ENCODE data around the gene CREB5. TPM values are rescaled to one million over a fixed set of nuclear protein-coding genes. Genes with fewer than 3 reads are reported as not detected.

CREB5 gene
- polyA plus RNA-seq, 1 donor from 2014 or later: 3.7 TPM

DNA sequence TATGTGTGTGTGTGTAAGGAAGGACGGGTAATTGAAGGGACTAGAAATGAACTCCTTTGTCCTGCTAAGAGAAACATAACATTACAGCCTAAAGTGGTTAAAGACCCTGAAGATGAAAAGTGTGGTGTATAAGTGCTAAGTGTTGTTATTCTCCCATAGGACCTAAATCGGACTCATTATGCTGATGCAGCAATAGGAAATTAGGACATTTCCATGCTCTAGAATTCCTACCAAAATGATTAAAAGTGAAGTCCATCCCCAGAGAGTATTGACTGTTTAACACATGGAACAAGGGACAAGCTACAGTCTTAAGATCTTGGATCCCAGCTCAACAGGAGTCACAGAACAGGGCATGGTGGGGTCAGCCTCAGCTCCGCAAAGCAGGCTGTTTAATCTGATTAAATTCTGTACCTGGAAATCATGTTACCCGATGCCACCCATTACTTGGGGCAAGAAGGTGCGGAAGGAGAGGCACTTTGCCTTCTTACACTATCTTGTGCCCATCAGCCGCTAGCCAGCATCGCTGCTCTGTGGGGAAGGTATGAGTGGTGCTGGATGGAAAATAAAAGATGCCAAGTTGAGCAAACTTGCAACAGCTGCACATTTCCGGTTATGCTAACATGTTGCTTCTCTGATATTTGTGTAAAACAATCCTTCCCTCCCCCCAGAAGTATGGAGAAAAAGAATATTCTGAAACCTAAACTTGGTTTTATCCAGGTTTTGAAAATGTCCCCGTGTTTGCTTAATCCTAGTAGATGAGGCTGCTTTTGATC is 100.5 kb downstream of the CREB5 start:
- Histone ChIP-seq H3K9me2 (ENCODE audit: insufficient read depth, low read length) (no peaks in the 10 kb centered on the region), H3K27me3 (ENCODE audit: insufficient read depth, low read depth, low read length) (no peaks in the 10 kb centered on the region), H3K79me2 (replicated peaks; ENCODE audit: insufficient read depth, low read length) (no peaks in the 10 kb centered on the region), H3K27ac (ENCODE audit: low read length) (no peak overlapping the region), H3F3A (ENCODE audit: insufficient read depth, low read length, poor library complexity, severe bottlenecking) (no peaks in the 10 kb centered on the region), H4K20me1 (ENCODE audit: insufficient read depth) (no peaks in the 10 kb centered on the region), H2AFZ (ENCODE audit: low read depth, low read length) (no peak overlapping the region), H3K9ac (ENCODE audit: low read length) (no peak overlapping the region), H3K36me3 (ENCODE audit: insufficient read depth, low read length) (no peaks in the 10 kb centered on the region), H3K4me2 (ENCODE audit: low read length) (no peak overlapping the region), H3K4me3 (ENCODE audit: low read length) (no peak overlapping the region), H3K9me3 (ENCODE audit: low read length) (no peaks in the 10 kb centered on the region)
- TF ChIP-seq SMC3 (conservative IDR thresholded peaks at IDR 0.05; ENCODE audit: poor library complexity) (no peak), EP300 (conservative IDR thresholded peaks at IDR 0.05; ENCODE audit: poor library complexity, severe bottlenecking) (no peak), EZH2 (IDR thresholded peaks at IDR 0.05; ENCODE audit: borderline replicate concordance, insufficient read depth, low read length, poor library complexity, severe bottlenecking) (no peak), RAD21 (conservative IDR thresholded peaks at IDR 0.05) (no peak), TAF1 (IDR thresholded peaks at IDR 0.05; ENCODE audit: low read depth) (no peak), POLR2AphosphoS5 (IDR thresholded peaks at IDR 0.05) (no peak), REST (IDR thresholded peaks at IDR 0.05; ENCODE audit: borderline replicate concordance) (no peak), MXI1 (conservative IDR thresholded peaks at IDR 0.05; ENCODE audit: poor library complexity, severe bottlenecking) (no peak)
- TF ChIP-seq, protein P1, sequence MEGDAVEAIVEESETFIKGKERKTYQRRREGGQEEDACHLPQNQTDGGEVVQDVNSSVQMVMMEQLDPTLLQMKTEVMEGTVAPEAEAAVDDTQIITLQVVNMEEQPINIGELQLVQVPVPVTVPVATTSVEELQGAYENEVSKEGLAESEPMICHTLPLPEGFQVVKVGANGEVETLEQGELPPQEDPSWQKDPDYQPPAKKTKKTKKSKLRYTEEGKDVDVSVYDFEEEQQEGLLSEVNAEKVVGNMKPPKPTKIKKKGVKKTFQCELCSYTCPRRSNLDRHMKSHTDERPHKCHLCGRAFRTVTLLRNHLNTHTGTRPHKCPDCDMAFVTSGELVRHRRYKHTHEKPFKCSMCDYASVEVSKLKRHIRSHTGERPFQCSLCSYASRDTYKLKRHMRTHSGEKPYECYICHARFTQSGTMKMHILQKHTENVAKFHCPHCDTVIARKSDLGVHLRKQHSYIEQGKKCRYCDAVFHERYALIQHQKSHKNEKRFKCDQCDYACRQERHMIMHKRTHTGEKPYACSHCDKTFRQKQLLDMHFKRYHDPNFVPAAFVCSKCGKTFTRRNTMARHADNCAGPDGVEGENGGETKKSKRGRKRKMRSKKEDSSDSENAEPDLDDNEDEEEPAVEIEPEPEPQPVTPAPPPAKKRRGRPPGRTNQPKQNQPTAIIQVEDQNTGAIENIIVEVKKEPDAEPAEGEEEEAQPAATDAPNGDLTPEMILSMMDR (IDR thresholded peaks at IDR 0.05; ENCODE audit: poor library complexity, severe bottlenecking): no peak

DNA sequence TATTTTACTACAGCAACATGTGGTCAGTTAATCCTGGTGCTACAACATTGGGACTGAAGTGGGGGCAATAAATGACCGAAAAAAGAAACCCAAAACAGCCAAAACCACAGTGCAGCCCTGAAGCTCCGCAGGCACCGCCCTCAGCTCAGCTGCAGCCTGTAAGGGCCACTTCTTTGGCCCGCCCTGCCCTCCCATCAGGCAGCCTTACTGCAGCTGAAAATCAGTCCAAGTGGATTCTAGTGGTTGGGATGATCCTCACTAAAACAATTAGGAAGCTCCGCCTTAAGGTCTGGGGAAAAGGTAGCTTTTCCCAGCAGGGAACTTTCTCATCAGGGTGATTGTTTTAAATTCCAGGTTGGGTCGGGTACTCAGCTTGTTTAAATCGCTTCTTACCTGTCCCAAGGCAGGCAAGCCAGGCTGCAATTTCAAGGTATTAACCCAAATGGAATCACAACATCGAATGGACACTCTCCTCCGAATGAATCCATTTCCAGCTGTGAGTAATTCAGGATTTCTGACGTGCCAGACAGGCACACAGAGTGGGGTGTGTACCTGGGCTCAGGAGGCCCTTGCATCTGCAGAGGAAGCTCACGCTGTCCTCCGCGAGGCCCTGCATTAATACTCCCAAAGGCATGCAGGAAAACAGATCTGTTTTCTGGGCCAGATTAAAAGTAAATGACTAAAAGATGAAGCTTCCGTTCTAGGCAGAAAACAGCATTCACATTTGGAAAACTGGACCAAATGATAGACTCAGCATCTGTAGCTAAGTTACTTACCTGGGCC is 104.3 kb downstream of the CREB5 start:
- H3K9me3 ChIP-seq (ENCODE audit: low read length): no peaks in the 10 kb centered on the region
- no peak overlapping the region for H3K4me2 ChIP-seq (ENCODE audit: low read length)
- H3K36me3 ChIP-seq (ENCODE audit: insufficient read depth, low read length): no peaks in the 10 kb centered on the region
- TF ChIP-seq MXI1 (conservative IDR thresholded peaks at IDR 0.05; ENCODE audit: poor library complexity, severe bottlenecking) (no peak), RAD21 (conservative IDR thresholded peaks at IDR 0.05) (no peak), POLR2AphosphoS5 (IDR thresholded peaks at IDR 0.05) (no peak), TAF1 (IDR thresholded peaks at IDR 0.05; ENCODE audit: low read depth) (no peak), SMC3 (conservative IDR thresholded peaks at IDR 0.05; ENCODE audit: poor library complexity) (no peak), EZH2 (IDR thresholded peaks at IDR 0.05; ENCODE audit: borderline replicate concordance, insufficient read depth, low read length, poor library complexity, severe bottlenecking) (no peak), REST (IDR thresholded peaks at IDR 0.05; ENCODE audit: borderline replicate concordance) (no peak), EP300 (conservative IDR thresholded peaks at IDR 0.05; ENCODE audit: poor library complexity, severe bottlenecking) (no peak)
- TF ChIP-seq, protein P1 (IDR thresholded peaks at IDR 0.05; ENCODE audit: poor library complexity, severe bottlenecking): no peak
- no peaks in the 10 kb centered on the region for H4K20me1 ChIP-seq (ENCODE audit: insufficient read depth)
- no peak overlapping the region for H3K9ac ChIP-seq (ENCODE audit: low read length)
- no peaks in the 10 kb centered on the region for H3K79me2 ChIP-seq (replicated peaks; ENCODE audit: insufficient read depth, low read length)
- no peaks in the 10 kb centered on the region for H3K27me3 ChIP-seq (ENCODE audit: insufficient read depth, low read depth, low read length)
- no peak overlapping the region for H2AFZ ChIP-seq (ENCODE audit: low read depth, low read length)
- no peaks in the 10 kb centered on the region for H3F3A ChIP-seq (ENCODE audit: insufficient read depth, low read length, poor library complexity, severe bottlenecking)
- H3K4me3 ChIP-seq (ENCODE audit: low read length): no peak overlapping the region
- no peaks in the 10 kb centered on the region for H3K9me2 ChIP-seq (ENCODE audit: insufficient read depth, low read length)
- H3K27ac ChIP-seq (ENCODE audit: low read length): no peak overlapping the region
